ENCODE data around the gene ZSWIM4.
"Not testable (repeated sequence)": the region's sequence is repeated elsewhere in the genome, so short reads cannot be mapped to it uniquely, and the experiment has no call there.

DNA sequence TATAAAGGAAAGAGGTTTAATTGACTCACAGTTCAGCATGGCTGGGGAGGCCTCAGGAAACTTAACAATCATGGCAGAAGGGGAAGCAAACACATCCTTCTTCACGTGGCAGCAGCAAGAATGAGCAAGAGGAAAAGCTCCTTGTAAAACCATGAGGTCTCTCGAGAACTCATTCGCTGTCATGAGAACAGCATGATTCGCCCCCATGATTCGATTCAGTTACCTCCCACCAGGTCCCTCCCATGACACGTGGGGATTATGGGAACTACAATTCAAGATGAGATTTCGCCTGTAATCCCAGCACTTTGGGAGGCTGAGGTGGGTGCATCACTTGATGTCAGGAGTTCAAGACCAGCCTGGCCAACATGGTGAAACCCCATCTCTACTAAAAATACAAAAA, 41.6 kb upstream of the ZSWIM4 start:
- TF ChIP-seq, protein P1, sequence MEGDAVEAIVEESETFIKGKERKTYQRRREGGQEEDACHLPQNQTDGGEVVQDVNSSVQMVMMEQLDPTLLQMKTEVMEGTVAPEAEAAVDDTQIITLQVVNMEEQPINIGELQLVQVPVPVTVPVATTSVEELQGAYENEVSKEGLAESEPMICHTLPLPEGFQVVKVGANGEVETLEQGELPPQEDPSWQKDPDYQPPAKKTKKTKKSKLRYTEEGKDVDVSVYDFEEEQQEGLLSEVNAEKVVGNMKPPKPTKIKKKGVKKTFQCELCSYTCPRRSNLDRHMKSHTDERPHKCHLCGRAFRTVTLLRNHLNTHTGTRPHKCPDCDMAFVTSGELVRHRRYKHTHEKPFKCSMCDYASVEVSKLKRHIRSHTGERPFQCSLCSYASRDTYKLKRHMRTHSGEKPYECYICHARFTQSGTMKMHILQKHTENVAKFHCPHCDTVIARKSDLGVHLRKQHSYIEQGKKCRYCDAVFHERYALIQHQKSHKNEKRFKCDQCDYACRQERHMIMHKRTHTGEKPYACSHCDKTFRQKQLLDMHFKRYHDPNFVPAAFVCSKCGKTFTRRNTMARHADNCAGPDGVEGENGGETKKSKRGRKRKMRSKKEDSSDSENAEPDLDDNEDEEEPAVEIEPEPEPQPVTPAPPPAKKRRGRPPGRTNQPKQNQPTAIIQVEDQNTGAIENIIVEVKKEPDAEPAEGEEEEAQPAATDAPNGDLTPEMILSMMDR (IDR thresholded peaks at IDR 0.05), result not testable (repeated sequence)
- TF ChIP-seq SIN3A (IDR thresholded peaks at IDR 0.05; ENCODE audit: borderline replicate concordance, insufficient read depth, low read depth, low read length); POLR2AphosphoS5 (IDR thresholded peaks at IDR 0.05; ENCODE audit: low read depth, low read length): not testable (repeated sequence)
- TF ChIP-seq, protein P2, sequence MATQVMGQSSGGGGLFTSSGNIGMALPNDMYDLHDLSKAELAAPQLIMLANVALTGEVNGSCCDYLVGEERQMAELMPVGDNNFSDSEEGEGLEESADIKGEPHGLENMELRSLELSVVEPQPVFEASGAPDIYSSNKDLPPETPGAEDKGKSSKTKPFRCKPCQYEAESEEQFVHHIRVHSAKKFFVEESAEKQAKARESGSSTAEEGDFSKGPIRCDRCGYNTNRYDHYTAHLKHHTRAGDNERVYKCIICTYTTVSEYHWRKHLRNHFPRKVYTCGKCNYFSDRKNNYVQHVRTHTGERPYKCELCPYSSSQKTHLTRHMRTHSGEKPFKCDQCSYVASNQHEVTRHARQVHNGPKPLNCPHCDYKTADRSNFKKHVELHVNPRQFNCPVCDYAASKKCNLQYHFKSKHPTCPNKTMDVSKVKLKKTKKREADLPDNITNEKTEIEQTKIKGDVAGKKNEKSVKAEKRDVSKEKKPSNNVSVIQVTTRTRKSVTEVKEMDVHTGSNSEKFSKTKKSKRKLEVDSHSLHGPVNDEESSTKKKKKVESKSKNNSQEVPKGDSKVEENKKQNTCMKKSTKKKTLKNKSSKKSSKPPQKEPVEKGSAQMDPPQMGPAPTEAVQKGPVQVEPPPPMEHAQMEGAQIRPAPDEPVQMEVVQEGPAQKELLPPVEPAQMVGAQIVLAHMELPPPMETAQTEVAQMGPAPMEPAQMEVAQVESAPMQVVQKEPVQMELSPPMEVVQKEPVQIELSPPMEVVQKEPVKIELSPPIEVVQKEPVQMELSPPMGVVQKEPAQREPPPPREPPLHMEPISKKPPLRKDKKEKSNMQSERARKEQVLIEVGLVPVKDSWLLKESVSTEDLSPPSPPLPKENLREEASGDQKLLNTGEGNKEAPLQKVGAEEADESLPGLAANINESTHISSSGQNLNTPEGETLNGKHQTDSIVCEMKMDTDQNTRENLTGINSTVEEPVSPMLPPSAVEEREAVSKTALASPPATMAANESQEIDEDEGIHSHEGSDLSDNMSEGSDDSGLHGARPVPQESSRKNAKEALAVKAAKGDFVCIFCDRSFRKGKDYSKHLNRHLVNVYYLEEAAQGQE (IDR thresholded peaks at IDR 0.05; ENCODE audit: insufficient read depth in 1 of 2, low read depth in 2 of 2, low read length in 1 of 2), result not testable (repeated sequence)

Data from Panc1 (cell line).